Subcutaneous adipose tissue (tissue), 4 donors: ENCODE data around the gene FHOD3. TPM values are rescaled to one million over a fixed set of nuclear protein-coding genes. Genes with fewer than 3 reads are reported as not detected.

Source experiments
- CTCF ChIP-seq: fragments of 450-650 bp; IDR thresholded peaks from one replicate; pipeline ENCODE4 v1.5.1; 2016; ENCODE audit warnings: low read depth, mild to moderate bottlenecking, control low read depth, antibody characterized with exemption, moderate library complexity
- total RNA-seq, 4 donors: library from RNA; depleted of rRNA; stranded (reverse); fragments of >200 nt; gene quantifications; one replicate each; pipeline ENCODE4 v1.1.0, GENCODE V29; 2016

The FHOD3 gene
- total RNA-seq, 4 donors from 2014 or later: 1.5 to 5.4 (median 3.3) TPM

GRCh38 chr18:36534154-36534688 is 236.7 kb downstream of the FHOD3 start:
- no peak for TF ChIP-seq CTCF

GRCh38 chr18:36535202-36535935 is 237.9 kb downstream of the FHOD3 start:
- TF ChIP-seq CTCF: no peak

- TF ChIP-seq CTCF: no peak
Measured at GRCh38 chr18:36536426-36536825, 238.9 kb downstream of the FHOD3 start.

GRCh38 chr18:36537289-36537688 is 239.8 kb downstream of the FHOD3 start:
- no peak for TF ChIP-seq CTCF

GRCh38 chr18:36539674-36540231 is 242.2 kb downstream of the FHOD3 start:
- TF ChIP-seq CTCF: no peak

GRCh38 chr18:36543030-36543429 is 245.5 kb downstream of the FHOD3 start:
- TF ChIP-seq CTCF: no peak

- TF ChIP-seq CTCF: no peak
Measured at GRCh38 chr18:36543991-36544725, 246.6 kb downstream of the FHOD3 start.
